Measurements from ENCODE around the gene PFKL.

DNA sequence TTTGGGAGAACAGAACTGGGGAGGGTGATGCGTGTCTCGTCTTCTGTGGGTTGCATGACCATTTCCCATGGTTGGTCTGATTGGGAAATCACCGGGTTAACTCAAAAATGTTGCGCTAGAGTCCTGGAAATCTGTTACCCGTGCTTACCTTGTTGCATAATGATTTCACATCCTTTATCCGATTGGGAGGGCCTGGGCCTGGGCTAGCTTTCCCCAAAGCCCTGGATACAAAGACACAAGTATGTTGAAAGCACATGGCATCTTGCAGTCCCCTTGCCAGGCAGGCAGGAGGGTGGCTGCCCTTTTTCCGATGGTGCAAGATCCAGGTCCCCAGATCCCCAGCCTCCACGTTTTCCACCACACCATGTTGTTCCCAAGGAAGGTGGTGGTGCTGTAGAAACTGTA lies 54.1 kb downstream of the PFKL start:
- TF ChIP-seq EZH2 (IDR thresholded peaks at IDR 0.05) (no peak), POLR2AphosphoS5 (IDR thresholded peaks at IDR 0.05; ENCODE audit: borderline replicate concordance, low read depth, low read length) (no peak), FOXP2 (optimal IDR thresholded peaks at IDR 0.05; ENCODE audit: control extremely low read depth, extremely low read length, insufficient read depth) (no peak)
